RWPE2 (cell line): ENCODE measurements around the gene MIER1.

ENCODE experiments used
- ATAC-seq: fragments of 200-7000 bp; cut with Tn5 transposase; 3 replicates; pipeline ENCODE4 v1.9.1; 2021; ENCODE audit warnings: low read depth
- DNase-seq: peaks from one replicate; pipeline ENCODE4 v3.0.0-alpha.2; 2020; ENCODE audit warnings: low spot score
- H3K27ac ChIP-seq: fragments of 450-650 bp; 2 replicates; pipeline ENCODE4 v1.5.1; 2017; ENCODE audit warnings: mild to moderate bottlenecking; ENCODE audit not compliant: poor library complexity, severe bottlenecking
- H3K27me3 ChIP-seq: fragments of 250-450 bp; sonication (Bioruptor Pico); 2 replicates; pipeline ENCODE4 v1.5.1; 2021; ENCODE audit warnings: mild to moderate bottlenecking, moderate library complexity; ENCODE audit not compliant: insufficient read depth, poor library complexity, severe bottlenecking
- H3K36me3 ChIP-seq: fragments of 250-450 bp; sonication (Bioruptor Pico); 2 replicates; pipeline ENCODE4 v1.5.1; 2020; ENCODE audit warnings: low read depth, mild to moderate bottlenecking, moderate library complexity
- H3K4me1 ChIP-seq: fragments of 250-450 bp; sonication (Bioruptor Pico); 2 replicates; pipeline ENCODE4 v1.5.1; 2021; ENCODE audit warnings: mild to moderate bottlenecking, moderate library complexity; ENCODE audit not compliant: insufficient read depth, poor library complexity, severe bottlenecking
- H3K4me3 ChIP-seq: fragments of 250-450 bp; sonication (Bioruptor Pico); 2 replicates; pipeline ENCODE4 v1.5.1; 2021; ENCODE audit warnings: mild to moderate bottlenecking, moderate library complexity; ENCODE audit not compliant: severe bottlenecking
- H3K9me3 ChIP-seq: fragments of 250-450 bp; sonication (Bioruptor Pico); 2 replicates; pipeline ENCODE4 v1.5.1; 2021; ENCODE audit warnings: mild to moderate bottlenecking, moderate library complexity; ENCODE audit not compliant: severe bottlenecking
- CTCF ChIP-seq: fragments of 450-650 bp; IDR thresholded peaks from one replicate; pipeline ENCODE4 v1.5.1; 2017; ENCODE audit warnings: mild to moderate bottlenecking, moderate library complexity; ENCODE audit not compliant: poor library complexity, severe bottlenecking

Gene MIER1

GRCh38 chr1:67009792-67010191, 85.0 kb downstream of the MIER1 start:
- no peak overlapping the region for H3K27ac ChIP-seq
- TF ChIP-seq CTCF: no peak
- DNase-seq (no peak), ATAC-seq (no peak)
- H3K9me3 ChIP-seq: no peaks in the 10 kb centered on the region
- peaks cover 15% of the 10 kb centered on the region for H3K36me3 ChIP-seq
- H3K27me3 ChIP-seq: no peaks in the 10 kb centered on the region
- no peaks in the 10 kb centered on the region for H3K4me1 ChIP-seq
- H3K4me3 ChIP-seq: no peak overlapping the region

- H3K4me1 ChIP-seq: no peaks in the 10 kb centered on the region
- H3K27ac ChIP-seq: no peak overlapping the region
- no peak for TF ChIP-seq CTCF
- H3K9me3 ChIP-seq: peaks cover 2% of the 10 kb centered on the region
- no peak overlapping the region for H3K4me3 ChIP-seq
- ATAC-seq: peak; percentile 62; the same call in 1 of the 3 replicates
- no peak for DNase-seq
- peaks cover 31% of the 10 kb centered on the region for H3K36me3 ChIP-seq
- no peaks in the 10 kb centered on the region for H3K27me3 ChIP-seq
Measured at GRCh38 chr1:67013573-67013972, 88.8 kb downstream of the MIER1 start.

- Histone ChIP-seq H3K9me3 (peaks cover 2% of the 10 kb centered on the region), H3K4me1 (no peaks in the 10 kb centered on the region), H3K27me3 (no peaks in the 10 kb centered on the region), H3K4me3 (no peak overlapping the region), H3K36me3 (peaks cover 51% of the 10 kb centered on the region), H3K27ac (no peak overlapping the region)
- no peak for DNase-seq
- no peak for TF ChIP-seq CTCF
- ATAC-seq: no peak
Measured at GRCh38 chr1:67018574-67018973, 93.8 kb downstream of the MIER1 start.

DNA sequence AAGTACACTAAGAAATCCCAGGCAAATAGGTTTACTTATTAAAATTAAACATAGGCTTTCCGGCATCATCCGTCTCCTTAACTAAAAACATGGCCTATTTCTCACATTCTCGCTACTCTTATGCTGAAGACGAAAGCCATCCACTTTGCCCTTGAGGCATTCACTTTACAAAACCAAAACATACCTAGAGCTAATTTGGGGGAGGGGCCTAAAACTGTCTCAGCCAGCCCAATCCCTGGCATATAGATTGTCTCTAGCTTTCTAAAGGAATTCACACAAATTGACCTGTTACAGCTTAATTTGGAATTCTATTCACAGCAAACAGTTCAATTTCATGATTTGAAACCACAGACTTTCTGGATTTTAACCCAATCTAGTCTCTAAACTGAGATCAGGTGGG, 94.3 kb downstream of the MIER1 start:
- H3K27ac ChIP-seq: peak overlapping the region; percentile 44
- peaks cover 2% of the 10 kb centered on the region for H3K9me3 ChIP-seq
- DNase-seq (no peak), ATAC-seq (no peak)
- no peaks in the 10 kb centered on the region for H3K27me3 ChIP-seq
- no peaks in the 10 kb centered on the region for H3K4me1 ChIP-seq
- H3K4me3 ChIP-seq: no peak overlapping the region
- no peak for TF ChIP-seq CTCF
- H3K36me3 ChIP-seq: peaks cover 50% of the 10 kb centered on the region

GRCh38 chr1:67019600-67020136, 94.9 kb downstream of the MIER1 start:
- Histone ChIP-seq H3K36me3 (peaks cover 51% of the 10 kb centered on the region), H3K27me3 (no peaks in the 10 kb centered on the region), H3K27ac (peak overlapping the region; percentile 44), H3K9me3 (peaks cover 2% of the 10 kb centered on the region), H3K4me3 (no peak overlapping the region), H3K4me1 (no peaks in the 10 kb centered on the region)
- ATAC-seq: no peak; the same call in 2 of the 3 replicates
- TF ChIP-seq CTCF: no peak
- DNase-seq: no peak
